Left lung (tissue), 10 donors: ENCODE results near the gene FGF18. TPM values are rescaled to one million over a fixed set of nuclear protein-coding genes. Genes with fewer than 3 reads are reported as not detected.

Experiments used
- ATAC-seq: fragments of 200-7000 bp; cut with Tn5 transposase; one replicate; pipeline ENCODE4 v1.9.1; 2020; ENCODE audit warnings: moderate library complexity
- DNase-seq, 4 donors: peaks; one replicate each; pipeline ENCODE4 v3.0.0-alpha.2; 2013 to 2020
- H3K27ac ChIP-seq, 2 donors: fragments of 200-600 bp; sonication (generic) in 1 of 2; one replicate each; pipeline versions ENCODE4 v1.5.0 to v1.8.0; 2020 to 2021
- H3K27me3 ChIP-seq, 2 donors: fragments of 200-600 bp; sonication (generic) in 1 of 2; one replicate each; pipeline versions ENCODE4 v1.5.0 to v1.8.0; 2020 to 2021
- H3K36me3 ChIP-seq, 2 donors: fragments of 200-600 bp; sonication (generic) in 1 of 2; one replicate each; pipeline versions ENCODE4 v1.5.0 to v1.8.0; 2020 to 2021
- H3K4me1 ChIP-seq, 2 donors: fragments of 200-600 bp; one replicate each; pipeline ENCODE4 v1.8.0; 2021
- H3K4me3 ChIP-seq, 2 donors: fragments of 200-600 bp; sonication (generic) in 1 of 2; one replicate each; pipeline versions ENCODE4 v1.5.0 to v1.8.0; 2020 to 2021; ENCODE audit warnings: mild to moderate bottlenecking in 1 of 2
- H3K9me3 ChIP-seq, 2 donors: fragments of 200-600 bp; sonication (generic) in 1 of 2; one replicate each; pipeline versions ENCODE4 v1.5.0 to v1.8.0; 2020 to 2021
- CTCF ChIP-seq, 2 donors: fragments of 200-600 bp; sonication (generic) in 1 of 2; IDR thresholded peaks; one replicate each; pipeline versions ENCODE4 v1.5.0 to v1.8.0; 2021; ENCODE audit warnings: antibody characterized with exemption in 2 of 2
- intact Hi-C, 2 donors: fragments of 100-400 bp; cut with DNase I; formaldehyde crosslinking; loops; one replicate each; pipeline versions ENCODE4 v1.11.2 to v1.14.2; 2022
- polyA plus RNA-seq, 6 donors: library from polyadenylated mRNA; unstranded; fragments of 120-200 nt; gene quantifications; one replicate each; pipeline ENCODE4 v1.2.1, GENCODE V29; 2013; ENCODE audit not compliant: insufficient read length in 6 of 6
- total RNA-seq, 2 donors: library from RNA; stranded (reverse); fragmentation: NEBNext Ultra II Directional; extraction: Animal tissue kit (Norgen Biotek cat#: 25700); gene quantifications; one replicate each; pipeline ENCODE4 v1.2.1, GENCODE V29; 2021
- donor health status: DM: no; HTN: yes; CAD: no.
- donor health status: DM: no; HTN: no; CAD: no.

Gene FGF18
- total and polyA plus RNA-seq, 8 donors, result 2.3 to 12.2 (median 5.9) TPM

GRCh38 chr5:171386006-171386671 lies 33.3 kb upstream of the FGF18 start:
- TF ChIP-seq CTCF (IDR thresholded peaks at IDR 0.05), result no peak

GRCh38 chr5:171386861-171387344 lies 32.5 kb upstream of the FGF18 start:
- H3K27me3 ChIP-seq, result no peaks in the 10 kb centered on the region
- H3K36me3 ChIP-seq, result peaks cover 0 to 15% of the 10 kb centered on the region in 2 donors
- peak overlapping the region; percentile 58 to 81 for H3K4me3 ChIP-seq
- H3K9me3 ChIP-seq, result no peaks in the 10 kb centered on the region
- DNase-seq (no peak), ATAC-seq (no peak)
- intact Hi-C loops, result no loop called here
- TF ChIP-seq CTCF (IDR thresholded peaks at IDR 0.05), result no peak
- peak overlapping the region; percentile 89 to 91 for H3K27ac ChIP-seq
- H3K4me1 ChIP-seq, result peaks cover 20 to 37% of the 10 kb centered on the region in 2 donors

More at GRCh38 chr5:171386006-171386671, 33.3 kb upstream of the FGF18 start:
- Histone ChIP-seq H3K27me3 (no peaks in the 10 kb centered on the region), H3K27ac (no peak overlapping the region), H3K9me3 (no peaks in the 10 kb centered on the region), H3K4me3 (no peak overlapping the region), H3K36me3 (peaks cover 0 to 7% of the 10 kb centered on the region in 2 donors), H3K4me1 (peaks cover 16 to 30% of the 10 kb centered on the region in 2 donors)
- ATAC-seq (no peak), DNase-seq (no peak)
- intact Hi-C loops, result no loop called here

GRCh38 chr5:171387345-171387969 lies 32.0 kb upstream of the FGF18 start, which contains the start of gene NPM1:
TSS of gene NPM1 (plus strand) at chr5:171387849. CDS start at chr5:171387949, 100 bp downstream.
- H3K27ac ChIP-seq, result peak within 1 kb of the TSS; percentile 89 to 91
- no peaks in the 10 kb centered on the region for H3K9me3 ChIP-seq
- peak within 1 kb of the TSS; percentile 58 to 81 for H3K4me3 ChIP-seq
- DNase-seq (peak; percentile 98 to 100 (median 98)), ATAC-seq (peak; percentile 95)
- peaks cover 0 to 21% of the 10 kb centered on the region in 2 donors for H3K36me3 ChIP-seq
- H3K4me1 ChIP-seq, result peaks cover 20 to 42% of the 10 kb centered on the region in 2 donors
- intact Hi-C loops, result no loop called here
- H3K27me3 ChIP-seq, result no peaks in the 10 kb centered on the region
- TF ChIP-seq CTCF (IDR thresholded peaks at IDR 0.05), result no peak

- ATAC-seq (peak; percentile 66), DNase-seq (peak; percentile 80 to 91 (median 86))
- no peaks in the 10 kb centered on the region for H3K9me3 ChIP-seq
- H3K4me3 ChIP-seq, result peak overlapping the region; percentile 58 to 81
- H3K4me1 ChIP-seq, result peaks cover 20 to 42% of the 10 kb centered on the region in 2 donors
- no peak for TF ChIP-seq CTCF (IDR thresholded peaks at IDR 0.05)
- peaks cover 0 to 28% of the 10 kb centered on the region in 2 donors for H3K36me3 ChIP-seq
- peak overlapping the region; percentile 89 to 91 for H3K27ac ChIP-seq
- H3K27me3 ChIP-seq, result no peaks in the 10 kb centered on the region
- intact Hi-C loops, result no loop called here
These were observed 31.3 kb upstream of the FGF18 start for GRCh38 chr5:171387970-171388815.
